Measurements from ENCODE around the gene GPI. TPM values are rescaled to one million over a fixed set of nuclear protein-coding genes. Genes with fewer than 3 reads are reported as not detected.

GPI gene
- total and polyA plus RNA-seq, 7 donors: 73.9 to 209 (median 144) TPM

- Histone ChIP-seq H3K36me3 (peaks cover 0 to 70% (median 19%) of the 10 kb centered on the region in 4 donors), H3K27ac (no peak overlapping the region), H3K4me3 (no peak overlapping the region), H3K27me3 (no peaks in the 10 kb centered on the region), H3K4me1 (no peaks in the 10 kb centered on the region), H3K9me3 (no peaks in the 10 kb centered on the region)
- intact Hi-C loops (cut with DNase I): no loop called here
- peak; percentile 45 for DNase-seq
- 85 to 90% methylated on average over 7 of the region's 7 CpGs for WGBS, 2 donors
- no peak for TF ChIP-seq POLR2AphosphoS5 (IDR thresholded peaks at IDR 0.05)
- no peak for TF ChIP-seq POLR2A (IDR thresholded peaks at IDR 0.05)
- no peak for TF ChIP-seq EP300 (IDR thresholded peaks at IDR 0.05)
Observed at GRCh38 chr19:34323433-34324204, 41.4 kb upstream of the GPI start.

GRCh38 chr19:34324320-34324719 is 40.7 kb upstream of the GPI start:
- H3K4me1 ChIP-seq: no peaks in the 10 kb centered on the region
- H3K4me3 ChIP-seq: no peak overlapping the region
- WGBS, 2 donors: 94 to 96% methylated on average over 3 of the region's 3 CpGs
- no peak overlapping the region for H3K27ac ChIP-seq
- DNase-seq: peak; percentile 0
- H3K27me3 ChIP-seq: no peaks in the 10 kb centered on the region
- no peak for TF ChIP-seq CTCF (IDR thresholded peaks at IDR 0.05)
- H3K36me3 ChIP-seq: peaks cover 0 to 77% (median 24%) of the 10 kb centered on the region in 4 donors
- H3K9me3 ChIP-seq: no peaks in the 10 kb centered on the region
- intact Hi-C loops (cut with DNase I): no loop called here

- H3K9me3 ChIP-seq: no peaks in the 10 kb centered on the region
- H3K27ac ChIP-seq: no peak overlapping the region
- intact Hi-C loops (cut with DNase I): no loop called here
- 95 to 97% methylated on average over 4 of the region's 4 CpGs for WGBS, 2 donors
- no peaks in the 10 kb centered on the region for H3K4me1 ChIP-seq
- H3K4me3 ChIP-seq: no peak overlapping the region
- TF ChIP-seq POLR2A (IDR thresholded peaks at IDR 0.05) (no peak), POLR2AphosphoS5 (IDR thresholded peaks at IDR 0.05) (no peak), CTCF (IDR thresholded peaks at IDR 0.05) (no peak), EP300 (IDR thresholded peaks at IDR 0.05) (no peak)
- no peaks in the 10 kb centered on the region for H3K27me3 ChIP-seq
- peaks cover 0 to 81% (median 30%) of the 10 kb centered on the region in 4 donors for H3K36me3 ChIP-seq
- no peak for DNase-seq
Observed at GRCh38 chr19:34325181-34325580, 39.8 kb upstream of the GPI start.

GRCh38 chr19:34325981-34326787 is 38.8 kb upstream of the GPI start:
- no peak overlapping the region for H3K27ac ChIP-seq
- peaks cover 0 to 86% (median 33%) of the 10 kb centered on the region in 4 donors for H3K36me3 ChIP-seq
- 54 to 73% methylated on average over 4 of the region's 4 CpGs for WGBS, 2 donors
- intact Hi-C loops (cut with DNase I): no loop called here
- H3K4me1 ChIP-seq: no peaks in the 10 kb centered on the region
- no peak for DNase-seq
- H3K4me3 ChIP-seq: no peak overlapping the region
- no peak for TF ChIP-seq CTCF (IDR thresholded peaks at IDR 0.05)
- TF ChIP-seq POLR2A (IDR thresholded peaks at IDR 0.05): no peak
- TF ChIP-seq EP300 (IDR thresholded peaks at IDR 0.05): no peak
- no peak for TF ChIP-seq POLR2AphosphoS5 (IDR thresholded peaks at IDR 0.05)
- no peaks in the 10 kb centered on the region for H3K27me3 ChIP-seq
- H3K9me3 ChIP-seq: no peaks in the 10 kb centered on the region

- 93 to 95% methylated on average over 15 of the region's 15 CpGs for WGBS, 2 donors
- intact Hi-C loops (cut with DNase I): no loop called here
- no peaks in the 10 kb centered on the region for H3K9me3 ChIP-seq
- no peak overlapping the region for H3K4me3 ChIP-seq
- H3K36me3 ChIP-seq: peaks cover 0 to 86% (median 36%) of the 10 kb centered on the region in 4 donors
- DNase-seq: no peak
- TF ChIP-seq POLR2A (IDR thresholded peaks at IDR 0.05) (no peak), POLR2AphosphoS5 (IDR thresholded peaks at IDR 0.05) (no peak), CTCF (IDR thresholded peaks at IDR 0.05) (no peak)
- no peaks in the 10 kb centered on the region for H3K4me1 ChIP-seq
- no peaks in the 10 kb centered on the region for H3K27me3 ChIP-seq
- no peak overlapping the region for H3K27ac ChIP-seq
Observed at GRCh38 chr19:34327851-34328250, 37.1 kb upstream of the GPI start.

Data from sigmoid colon (tissue), 7 donors.